ENCODE results near the gene MAP4.

DNA sequence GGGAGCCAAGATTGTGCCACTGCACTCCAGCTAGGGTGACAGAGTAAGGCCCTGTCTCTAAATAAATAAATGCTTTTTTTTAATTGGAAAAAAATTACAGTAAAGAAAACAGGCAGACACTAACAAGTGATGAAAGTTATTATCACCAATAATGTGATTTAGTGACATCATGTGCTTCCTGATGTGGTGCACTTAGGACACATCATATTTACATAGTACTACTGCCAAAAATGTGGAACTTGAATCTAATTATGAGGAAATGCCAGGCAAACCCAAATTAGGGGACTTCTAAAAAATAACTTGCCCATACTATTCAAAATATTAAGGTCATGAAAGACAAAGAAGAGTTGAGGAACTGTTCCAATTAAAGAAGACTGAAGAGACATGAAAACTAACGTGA lies 30.8 kb downstream of the MAP4 start:
- TF ChIP-seq, protein P1, sequence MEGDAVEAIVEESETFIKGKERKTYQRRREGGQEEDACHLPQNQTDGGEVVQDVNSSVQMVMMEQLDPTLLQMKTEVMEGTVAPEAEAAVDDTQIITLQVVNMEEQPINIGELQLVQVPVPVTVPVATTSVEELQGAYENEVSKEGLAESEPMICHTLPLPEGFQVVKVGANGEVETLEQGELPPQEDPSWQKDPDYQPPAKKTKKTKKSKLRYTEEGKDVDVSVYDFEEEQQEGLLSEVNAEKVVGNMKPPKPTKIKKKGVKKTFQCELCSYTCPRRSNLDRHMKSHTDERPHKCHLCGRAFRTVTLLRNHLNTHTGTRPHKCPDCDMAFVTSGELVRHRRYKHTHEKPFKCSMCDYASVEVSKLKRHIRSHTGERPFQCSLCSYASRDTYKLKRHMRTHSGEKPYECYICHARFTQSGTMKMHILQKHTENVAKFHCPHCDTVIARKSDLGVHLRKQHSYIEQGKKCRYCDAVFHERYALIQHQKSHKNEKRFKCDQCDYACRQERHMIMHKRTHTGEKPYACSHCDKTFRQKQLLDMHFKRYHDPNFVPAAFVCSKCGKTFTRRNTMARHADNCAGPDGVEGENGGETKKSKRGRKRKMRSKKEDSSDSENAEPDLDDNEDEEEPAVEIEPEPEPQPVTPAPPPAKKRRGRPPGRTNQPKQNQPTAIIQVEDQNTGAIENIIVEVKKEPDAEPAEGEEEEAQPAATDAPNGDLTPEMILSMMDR (IDR thresholded peaks at IDR 0.05; ENCODE audit: low read depth, low read length, missing input control), result no peak
- TF ChIP-seq, protein P2, sequence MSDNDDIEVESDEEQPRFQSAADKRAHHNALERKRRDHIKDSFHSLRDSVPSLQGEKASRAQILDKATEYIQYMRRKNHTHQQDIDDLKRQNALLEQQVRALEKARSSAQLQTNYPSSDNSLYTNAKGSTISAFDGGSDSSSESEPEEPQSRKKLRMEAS (IDR thresholded peaks at IDR 0.05), result no peak
- TF ChIP-seq, protein P3, sequence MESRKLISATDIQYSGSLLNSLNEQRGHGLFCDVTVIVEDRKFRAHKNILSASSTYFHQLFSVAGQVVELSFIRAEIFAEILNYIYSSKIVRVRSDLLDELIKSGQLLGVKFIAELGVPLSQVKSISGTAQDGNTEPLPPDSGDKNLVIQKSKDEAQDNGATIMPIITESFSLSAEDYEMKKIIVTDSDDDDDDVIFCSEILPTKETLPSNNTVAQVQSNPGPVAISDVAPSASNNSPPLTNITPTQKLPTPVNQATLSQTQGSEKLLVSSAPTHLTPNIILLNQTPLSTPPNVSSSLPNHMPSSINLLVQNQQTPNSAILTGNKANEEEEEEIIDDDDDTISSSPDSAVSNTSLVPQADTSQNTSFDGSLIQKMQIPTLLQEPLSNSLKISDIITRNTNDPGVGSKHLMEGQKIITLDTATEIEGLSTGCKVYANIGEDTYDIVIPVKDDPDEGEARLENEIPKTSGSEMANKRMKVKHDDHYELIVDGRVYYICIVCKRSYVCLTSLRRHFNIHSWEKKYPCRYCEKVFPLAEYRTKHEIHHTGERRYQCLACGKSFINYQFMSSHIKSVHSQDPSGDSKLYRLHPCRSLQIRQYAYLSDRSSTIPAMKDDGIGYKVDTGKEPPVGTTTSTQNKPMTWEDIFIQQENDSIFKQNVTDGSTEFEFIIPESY (IDR thresholded peaks at IDR 0.05), result no peak
- TF ChIP-seq EGR1 (IDR thresholded peaks at IDR 0.05; ENCODE audit: low read depth in 2 of 2), result no peak
- TF ChIP-seq SP1 (IDR thresholded peaks at IDR 0.05), result no peak
- TF ChIP-seq, protein P4, sequence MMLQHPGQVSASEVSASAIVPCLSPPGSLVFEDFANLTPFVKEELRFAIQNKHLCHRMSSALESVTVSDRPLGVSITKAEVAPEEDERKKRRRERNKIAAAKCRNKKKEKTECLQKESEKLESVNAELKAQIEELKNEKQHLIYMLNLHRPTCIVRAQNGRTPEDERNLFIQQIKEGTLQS (IDR thresholded peaks at IDR 0.05), result no peak
- TF ChIP-seq RAD21 (IDR thresholded peaks at IDR 0.05), result peak in 1 of 2 donors; percentile 16
- no peak for TF ChIP-seq TAF1 (conservative IDR thresholded peaks at IDR 0.05)
- TF ChIP-seq, protein P5, sequence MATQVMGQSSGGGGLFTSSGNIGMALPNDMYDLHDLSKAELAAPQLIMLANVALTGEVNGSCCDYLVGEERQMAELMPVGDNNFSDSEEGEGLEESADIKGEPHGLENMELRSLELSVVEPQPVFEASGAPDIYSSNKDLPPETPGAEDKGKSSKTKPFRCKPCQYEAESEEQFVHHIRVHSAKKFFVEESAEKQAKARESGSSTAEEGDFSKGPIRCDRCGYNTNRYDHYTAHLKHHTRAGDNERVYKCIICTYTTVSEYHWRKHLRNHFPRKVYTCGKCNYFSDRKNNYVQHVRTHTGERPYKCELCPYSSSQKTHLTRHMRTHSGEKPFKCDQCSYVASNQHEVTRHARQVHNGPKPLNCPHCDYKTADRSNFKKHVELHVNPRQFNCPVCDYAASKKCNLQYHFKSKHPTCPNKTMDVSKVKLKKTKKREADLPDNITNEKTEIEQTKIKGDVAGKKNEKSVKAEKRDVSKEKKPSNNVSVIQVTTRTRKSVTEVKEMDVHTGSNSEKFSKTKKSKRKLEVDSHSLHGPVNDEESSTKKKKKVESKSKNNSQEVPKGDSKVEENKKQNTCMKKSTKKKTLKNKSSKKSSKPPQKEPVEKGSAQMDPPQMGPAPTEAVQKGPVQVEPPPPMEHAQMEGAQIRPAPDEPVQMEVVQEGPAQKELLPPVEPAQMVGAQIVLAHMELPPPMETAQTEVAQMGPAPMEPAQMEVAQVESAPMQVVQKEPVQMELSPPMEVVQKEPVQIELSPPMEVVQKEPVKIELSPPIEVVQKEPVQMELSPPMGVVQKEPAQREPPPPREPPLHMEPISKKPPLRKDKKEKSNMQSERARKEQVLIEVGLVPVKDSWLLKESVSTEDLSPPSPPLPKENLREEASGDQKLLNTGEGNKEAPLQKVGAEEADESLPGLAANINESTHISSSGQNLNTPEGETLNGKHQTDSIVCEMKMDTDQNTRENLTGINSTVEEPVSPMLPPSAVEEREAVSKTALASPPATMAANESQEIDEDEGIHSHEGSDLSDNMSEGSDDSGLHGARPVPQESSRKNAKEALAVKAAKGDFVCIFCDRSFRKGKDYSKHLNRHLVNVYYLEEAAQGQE (IDR thresholded peaks at IDR 0.05), result no peak

All from liver (tissue), 3 donors.